Activated T-cell treated with anti-CD3 and anti-CD28 coated beads for 48 hours (primary cell): ENCODE measurements around the gene PROK1.

ENCODE experiments used
- DNase-seq: peaks from one replicate; pipeline ENCODE4 v3.0.0-alpha.2; 2020; ENCODE audit warnings: low read depth

PROK1 gene

DNA sequence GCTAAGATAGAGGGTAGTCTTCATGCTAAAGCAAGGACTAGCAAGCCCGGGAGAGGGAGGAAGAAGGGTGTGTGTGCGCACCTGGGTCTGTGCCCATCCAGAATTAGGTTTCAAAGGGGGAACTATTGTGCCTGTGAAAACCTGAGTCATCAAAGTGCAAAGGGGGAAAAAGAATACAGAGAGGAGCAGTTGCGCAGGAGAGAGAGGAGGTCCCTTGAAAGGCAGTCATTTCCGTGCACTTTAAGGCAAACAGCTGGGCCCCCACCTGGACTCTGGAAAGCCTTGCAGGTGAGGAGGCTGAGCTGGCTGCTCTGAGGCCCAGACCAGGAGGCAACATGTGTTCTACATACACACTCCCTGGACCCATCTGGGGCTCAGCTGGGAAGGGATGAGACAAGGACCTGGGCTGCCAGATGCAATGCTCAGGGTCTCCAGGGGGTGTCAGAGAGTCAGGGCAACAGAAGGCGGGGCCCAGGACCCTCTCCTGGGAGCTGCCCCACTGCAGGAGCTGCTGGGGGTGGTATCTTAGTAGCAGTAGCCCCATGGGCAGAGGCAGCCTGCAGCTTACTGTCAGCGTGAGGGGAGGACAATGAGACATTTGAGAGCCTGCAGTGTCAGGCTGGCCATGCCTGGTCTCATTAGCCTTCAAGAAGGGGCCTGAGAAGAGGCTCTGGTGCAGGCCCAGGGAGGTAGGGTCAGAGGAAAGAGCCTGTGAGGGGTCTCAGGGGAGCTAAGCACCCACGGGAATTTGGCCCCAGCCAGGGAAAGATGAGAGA, 14.3 kb downstream of the PROK1 start:
- no peak for DNase-seq

DNA sequence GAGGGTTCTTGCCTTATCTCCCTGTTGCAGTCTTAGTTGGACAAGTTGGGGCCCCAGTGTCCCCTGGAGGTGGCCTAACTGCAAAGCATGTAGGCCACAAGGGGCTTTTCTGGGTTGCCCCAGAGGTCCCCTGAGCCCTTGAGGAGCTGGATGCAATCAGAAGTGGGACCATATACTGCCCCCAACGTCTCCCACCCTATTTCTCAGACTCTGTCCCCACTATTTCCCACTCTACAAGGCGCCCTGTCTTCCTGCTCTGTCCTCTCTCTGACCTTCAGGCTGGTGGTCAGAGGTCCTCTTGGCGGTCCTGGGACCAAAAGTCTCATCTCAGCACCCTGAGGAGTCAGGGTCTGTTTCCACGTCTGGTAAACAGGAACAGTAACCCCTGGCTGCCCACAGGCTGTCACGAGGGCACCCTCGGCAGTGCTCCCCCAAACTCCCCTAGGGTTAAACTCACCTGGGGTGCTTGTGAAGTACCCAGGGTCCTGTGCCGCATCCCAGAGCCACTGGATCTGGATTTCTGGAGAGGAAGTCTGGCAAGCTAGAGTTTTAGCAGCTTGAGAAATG, 14.9 kb downstream of the PROK1 start:
- DNase-seq, result no peak

DNA sequence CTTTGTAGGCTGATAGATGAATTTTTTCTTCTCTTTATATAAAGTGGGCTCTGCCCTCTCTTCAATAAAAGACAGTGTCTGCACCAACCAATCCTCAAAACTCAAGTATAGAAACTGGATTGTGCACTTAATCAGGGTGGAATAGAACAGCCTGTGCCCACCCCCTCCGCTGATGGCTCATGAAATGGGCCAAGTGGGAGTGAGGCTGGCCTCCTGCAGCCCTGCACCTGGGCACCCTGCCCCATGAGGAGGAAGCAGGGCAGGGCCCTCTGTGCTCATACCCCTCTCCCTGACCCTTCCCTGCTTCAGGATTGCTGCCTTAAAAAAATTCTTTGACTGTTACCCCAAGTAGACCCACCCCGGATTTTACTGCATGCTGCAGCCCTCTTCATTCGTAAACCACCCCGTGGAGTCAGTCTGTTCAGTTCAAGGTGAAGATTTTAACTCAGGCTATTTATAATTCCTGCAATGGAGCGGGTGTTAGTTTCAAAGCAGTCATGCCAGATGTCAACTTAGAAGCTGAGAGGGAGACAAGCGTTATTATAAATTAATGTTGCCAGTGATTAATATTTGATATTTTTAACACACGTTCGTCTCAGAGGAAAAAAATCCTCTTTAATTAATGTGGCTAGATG, 15.8 kb downstream of the PROK1 start:
- DNase-seq, result no peak

DNA sequence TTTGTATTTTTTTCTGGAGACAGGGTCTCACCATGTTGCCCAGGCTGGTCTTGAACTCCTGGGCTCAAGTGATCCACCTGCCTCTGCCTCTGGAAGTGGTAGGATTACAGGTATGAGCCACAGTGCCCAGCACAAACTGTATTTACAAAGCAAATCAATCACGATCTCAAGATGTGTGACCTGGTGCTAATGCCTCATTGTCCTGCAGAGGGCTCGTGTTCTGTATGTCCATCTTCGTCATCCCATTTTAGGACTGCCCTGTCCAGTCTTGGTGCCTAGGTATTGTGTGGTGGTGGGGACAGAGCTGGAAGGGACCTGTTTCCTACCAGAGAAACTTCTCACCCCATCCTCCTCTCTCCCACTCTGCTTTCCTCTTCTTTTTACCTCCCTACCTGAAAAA, 20.2 kb downstream of the PROK1 start:
- DNase-seq, result no peak

DNA sequence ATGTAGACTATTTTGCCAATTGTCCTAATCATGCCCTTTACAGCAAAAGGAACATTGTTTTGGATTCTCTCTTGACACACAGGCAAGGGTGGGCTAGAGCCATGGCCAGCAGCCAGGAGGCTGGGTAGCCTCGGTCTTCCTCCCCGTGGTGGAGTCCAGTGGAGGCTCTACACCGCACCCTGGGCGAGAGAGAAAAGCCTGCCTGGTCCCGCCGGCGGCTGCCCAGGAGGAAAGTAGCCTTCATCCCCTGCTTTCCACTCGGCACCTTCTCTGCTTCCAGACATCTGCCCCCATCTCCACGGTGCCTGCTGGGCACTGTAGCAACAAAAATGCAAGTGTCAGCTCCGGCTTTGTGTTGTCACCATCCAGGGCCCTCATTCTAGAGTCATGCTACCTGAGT, 21.6 kb downstream of the PROK1 start:
- no peak for DNase-seq

DNA sequence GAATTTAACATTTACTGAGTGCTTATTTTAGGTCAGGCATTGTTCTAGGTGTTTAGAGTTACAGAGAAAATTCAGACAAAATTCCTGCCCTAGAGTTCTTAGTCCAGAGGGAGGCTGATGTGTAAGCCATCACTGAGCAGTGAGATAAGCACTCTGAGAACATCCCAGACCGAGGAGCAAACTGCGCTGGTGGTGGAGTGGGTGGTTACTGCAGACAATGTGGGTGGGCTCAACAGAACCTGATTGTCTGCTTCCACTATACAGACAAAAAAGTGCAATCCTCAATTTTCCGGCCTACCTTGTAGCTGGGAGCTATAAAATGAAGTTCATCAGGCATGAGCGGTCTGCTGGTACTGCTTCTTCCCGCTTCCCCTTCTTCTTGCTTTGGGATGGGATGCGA, 23.5 kb downstream of the PROK1 start:
- no peak for DNase-seq

DNA sequence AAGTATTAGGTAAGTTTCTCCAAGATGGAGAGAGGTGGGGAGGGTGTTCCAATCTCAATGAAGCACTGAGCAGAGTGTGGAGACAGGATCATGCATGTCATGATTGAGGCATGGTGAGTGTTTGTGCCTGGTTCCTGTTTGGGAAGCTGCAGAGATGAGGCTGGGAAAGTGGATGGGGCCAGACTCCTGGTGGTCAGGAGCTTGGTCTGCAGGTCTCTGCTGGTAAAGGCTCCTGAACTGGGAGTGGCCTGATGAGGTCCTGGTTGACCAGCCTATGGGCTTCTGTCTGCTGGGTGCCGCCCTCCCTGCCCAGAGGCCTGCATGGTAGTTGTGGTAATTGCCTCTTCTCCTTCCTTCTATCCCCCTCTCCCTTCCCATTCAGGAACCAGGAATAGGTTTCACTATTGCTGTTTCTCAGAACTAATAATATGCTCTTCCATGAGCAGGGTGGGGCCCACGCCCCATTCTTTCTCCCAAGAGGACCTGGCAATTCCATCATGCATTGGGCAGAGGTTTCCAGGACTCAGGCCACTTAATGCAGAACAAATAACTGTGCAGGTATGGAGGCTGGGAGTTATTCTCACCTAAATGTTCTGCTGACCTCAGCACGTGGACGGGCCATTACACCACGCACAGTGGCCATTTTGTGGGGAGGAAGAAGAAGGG, 24.5 kb downstream of the PROK1 start:
- no peak for DNase-seq

DNA sequence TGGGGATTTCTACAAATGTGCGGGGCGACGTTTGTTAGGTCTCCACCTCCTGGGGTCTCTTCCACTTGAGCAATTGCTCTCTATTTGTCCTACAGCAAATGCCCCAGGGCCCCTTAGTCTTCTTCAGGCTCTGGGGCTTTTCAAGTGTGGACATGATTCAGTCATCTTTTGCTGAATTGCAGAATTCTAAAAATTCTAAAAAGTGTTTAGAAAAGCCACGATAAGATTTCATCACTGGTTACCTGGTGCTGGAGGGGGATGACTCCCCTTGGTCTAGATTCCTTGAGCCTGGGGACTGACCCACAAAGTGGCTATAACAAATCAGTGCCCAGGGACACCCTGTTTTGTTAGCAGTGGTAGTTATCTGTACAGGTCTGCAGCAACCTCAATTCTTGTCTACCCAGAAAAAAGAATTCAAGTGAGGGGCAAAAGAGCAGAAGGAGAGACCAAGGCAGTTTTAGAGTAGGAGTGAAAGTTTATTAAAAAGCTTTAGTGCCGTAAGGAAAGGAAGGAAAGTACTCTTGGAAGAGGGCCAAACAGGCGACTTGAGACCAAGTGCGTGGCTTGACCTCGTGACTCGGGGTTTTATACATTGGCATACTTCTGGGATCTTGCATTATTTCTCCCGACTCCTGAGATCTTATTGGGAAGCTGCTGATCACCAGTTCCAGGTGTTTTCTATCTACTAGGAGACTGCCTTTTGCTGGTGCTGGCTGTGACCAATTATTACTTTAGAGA, 25.2 kb downstream of the PROK1 start:
- no peak for DNase-seq

DNA sequence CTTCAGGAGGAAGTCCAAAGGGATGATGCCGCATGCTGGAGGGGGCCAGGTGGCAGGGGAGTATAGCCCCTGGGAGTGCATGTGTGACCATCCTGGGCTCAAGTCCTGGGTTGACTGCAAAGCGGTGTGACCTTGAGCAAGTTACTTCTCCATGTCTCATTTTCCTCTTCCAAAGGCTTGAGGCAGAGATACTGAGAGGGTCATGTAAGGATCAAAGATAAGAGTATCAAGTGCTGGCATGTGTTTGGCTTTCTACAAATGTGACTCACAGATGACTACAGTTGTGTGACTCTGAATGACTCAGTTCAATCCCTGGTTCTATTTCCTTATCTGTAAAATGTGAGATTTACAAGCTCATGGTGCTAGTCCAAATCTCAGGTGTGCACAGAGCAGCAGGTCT, 26.1 kb downstream of the PROK1 start:
- no peak for DNase-seq

DNA sequence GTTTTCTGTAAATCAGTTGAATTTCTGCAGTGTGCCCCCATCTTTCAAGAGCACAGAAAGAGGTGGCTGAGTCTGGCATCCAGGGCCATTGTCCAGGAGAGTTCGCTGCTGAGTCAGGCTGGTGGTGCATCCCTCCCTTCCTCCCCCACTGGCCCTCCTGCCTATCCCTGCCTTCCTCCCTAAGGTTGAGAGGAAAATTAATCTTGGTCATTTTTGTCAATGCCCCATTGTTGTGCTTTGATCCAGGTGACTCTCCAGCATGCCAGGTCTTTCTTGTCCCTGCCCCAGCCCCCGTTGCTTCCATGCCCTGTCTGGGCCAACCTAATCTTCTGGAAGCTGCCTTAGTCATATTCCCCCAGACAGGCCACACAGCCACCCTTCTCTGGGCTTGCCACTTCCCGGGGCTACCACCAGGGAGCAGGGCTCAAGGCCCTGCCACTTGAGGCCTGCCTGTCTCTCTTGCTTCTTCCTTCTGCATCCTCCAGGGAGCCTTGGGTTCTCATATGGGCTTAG, 26.6 kb downstream of the PROK1 start:
- no peak for DNase-seq

DNA sequence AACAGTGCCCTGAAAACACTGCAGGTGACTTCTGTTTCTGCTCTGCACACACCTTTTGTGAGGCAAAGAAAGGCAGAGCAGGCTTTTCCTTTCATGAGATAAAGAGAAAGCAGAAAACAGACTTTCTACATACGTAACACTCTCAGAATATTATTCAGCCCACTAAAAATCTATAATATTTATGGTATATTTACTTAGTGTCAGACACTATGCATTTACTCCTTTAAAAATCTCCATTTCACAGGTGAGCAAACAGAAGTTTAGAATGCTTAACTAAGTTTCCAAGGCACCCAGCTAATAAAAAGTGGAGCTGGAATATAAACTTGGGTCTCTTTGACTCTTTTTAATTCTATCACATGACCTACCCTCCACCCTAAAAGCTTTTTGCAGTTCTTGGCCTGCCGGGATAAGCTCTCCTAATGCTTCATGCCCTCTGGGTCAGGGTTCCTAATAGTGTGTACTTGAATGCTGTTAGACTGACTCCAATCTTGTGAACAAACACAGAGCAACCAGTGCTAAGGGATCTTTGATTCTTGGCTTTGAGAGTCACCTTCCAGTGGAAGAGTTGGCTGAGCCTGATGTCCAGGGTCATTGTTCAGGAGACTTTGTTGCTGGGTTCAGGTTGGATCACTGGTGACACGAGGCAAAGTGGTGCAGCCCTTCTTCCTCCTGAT, 27.2 kb downstream of the PROK1 start:
- no peak for DNase-seq

DNA sequence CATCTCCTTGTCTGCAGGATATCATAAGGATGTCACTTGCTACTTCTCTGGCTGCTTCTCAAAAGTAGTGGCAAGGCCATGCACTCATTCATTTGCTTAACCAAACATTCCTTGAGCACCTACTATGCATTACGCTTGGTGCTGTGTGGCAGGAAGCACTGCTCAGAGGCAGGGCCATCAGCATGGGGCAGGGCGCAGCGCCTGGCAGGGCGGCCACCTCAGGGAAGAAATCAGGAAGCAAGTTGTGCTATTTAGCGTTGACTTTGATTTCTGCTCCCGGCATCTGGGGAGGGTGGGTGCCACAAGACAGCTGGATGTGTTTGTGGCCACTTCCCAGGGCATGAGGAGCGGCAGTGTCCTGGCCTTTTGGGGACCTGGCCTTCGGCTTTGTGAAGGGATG, 27.9 kb downstream of the PROK1 start:
- DNase-seq, result no peak

DNA sequence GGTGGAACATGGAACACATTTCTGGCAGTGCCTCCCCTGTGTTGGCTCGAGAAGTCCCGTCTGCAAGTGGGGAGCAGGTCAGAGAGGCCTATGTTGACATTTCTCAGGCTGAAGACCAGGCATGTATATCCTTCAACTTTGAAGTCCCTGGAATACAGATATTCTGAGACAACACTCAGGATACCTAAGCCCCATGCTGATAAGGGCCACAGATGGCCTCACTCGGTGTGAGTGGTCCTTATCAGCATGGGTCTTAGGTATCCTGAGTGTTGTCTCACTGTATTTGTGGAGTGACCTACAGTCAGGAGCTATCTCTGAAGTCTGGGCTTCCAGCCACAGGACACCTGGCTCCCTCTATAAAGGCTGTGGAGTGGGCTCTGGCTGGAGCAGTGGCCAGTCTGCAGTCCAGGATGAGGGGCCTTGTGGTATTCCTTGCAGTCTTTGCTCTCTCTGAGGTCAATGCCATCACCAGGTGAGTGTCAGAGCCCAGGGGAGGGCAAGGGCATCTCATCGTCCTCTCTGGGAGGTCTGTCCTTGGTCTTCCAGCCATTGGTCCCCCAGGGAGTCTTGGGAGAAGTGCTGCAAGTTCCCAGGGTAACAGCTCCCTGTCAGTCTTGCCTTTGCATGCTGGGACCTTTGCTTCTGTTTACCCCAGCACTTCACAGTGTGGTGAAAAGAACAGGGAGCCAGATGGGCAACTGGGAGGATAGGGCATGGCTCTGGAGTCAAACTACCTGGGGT, 29.6 kb downstream of the PROK1 start:
- no peak for DNase-seq

DNA sequence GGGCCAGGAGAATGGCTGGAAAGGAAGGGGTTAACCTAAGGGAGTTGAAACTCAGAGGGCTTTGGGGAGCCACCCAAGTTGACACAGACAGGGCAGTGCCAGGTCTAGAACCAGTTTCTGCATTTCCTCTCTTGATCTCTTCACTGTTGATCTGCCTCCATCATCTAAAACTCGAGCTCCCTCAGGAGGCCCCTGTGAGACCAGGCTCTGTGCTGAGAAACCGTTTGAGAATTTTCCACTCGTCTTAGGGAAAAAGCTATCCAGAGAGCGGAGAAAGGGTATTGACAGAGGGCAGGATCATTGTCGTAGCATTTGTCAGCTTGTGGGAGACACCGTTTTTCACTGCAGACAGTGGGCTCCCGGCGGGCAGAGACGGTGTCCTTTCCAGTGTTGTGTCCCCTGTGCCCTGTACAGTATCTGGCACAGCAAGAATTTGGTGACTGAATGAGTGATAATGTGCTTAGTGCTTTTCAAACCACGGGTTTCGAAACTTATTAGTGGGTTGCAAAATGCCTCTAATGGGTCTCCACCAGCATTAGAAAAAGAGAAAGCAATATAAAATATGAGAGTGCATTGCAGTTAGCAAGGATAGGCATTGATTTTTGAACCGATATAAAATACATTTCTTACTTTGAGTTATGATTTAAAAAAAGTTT, 31.1 kb downstream of the PROK1 start:
- DNase-seq, result no peak

DNA sequence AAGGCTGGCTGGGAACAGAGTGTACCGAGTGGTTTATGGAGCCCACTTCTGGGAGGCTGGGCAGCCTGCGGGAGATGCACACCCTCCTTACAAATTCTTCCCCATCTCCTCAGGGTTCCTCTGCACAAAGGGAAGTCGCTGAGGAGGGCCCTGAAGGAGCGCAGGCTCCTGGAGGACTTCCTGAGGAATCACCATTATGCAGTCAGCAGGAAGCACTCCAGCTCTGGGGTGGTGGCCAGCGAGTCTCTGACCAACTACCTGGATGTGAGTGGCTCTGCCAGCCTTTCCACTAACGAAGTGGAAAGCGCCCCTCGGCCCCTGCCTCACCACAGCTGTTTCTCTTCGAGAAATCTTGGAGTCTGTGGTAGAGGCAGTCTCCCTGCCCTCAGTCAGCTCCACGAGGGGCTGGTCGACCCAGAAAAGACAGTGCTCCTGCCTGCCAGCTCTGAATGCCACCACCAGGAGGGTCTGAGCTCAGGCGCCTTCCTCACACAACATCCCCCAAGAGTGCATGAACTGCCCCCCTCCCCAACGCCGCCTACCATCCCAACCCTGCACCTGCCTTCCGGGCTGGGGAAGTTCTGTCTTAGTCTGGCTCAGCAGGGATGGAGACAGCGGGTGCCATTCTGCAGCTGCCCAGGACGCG, 31.8 kb downstream of the PROK1 start:
- no peak for DNase-seq

DNA sequence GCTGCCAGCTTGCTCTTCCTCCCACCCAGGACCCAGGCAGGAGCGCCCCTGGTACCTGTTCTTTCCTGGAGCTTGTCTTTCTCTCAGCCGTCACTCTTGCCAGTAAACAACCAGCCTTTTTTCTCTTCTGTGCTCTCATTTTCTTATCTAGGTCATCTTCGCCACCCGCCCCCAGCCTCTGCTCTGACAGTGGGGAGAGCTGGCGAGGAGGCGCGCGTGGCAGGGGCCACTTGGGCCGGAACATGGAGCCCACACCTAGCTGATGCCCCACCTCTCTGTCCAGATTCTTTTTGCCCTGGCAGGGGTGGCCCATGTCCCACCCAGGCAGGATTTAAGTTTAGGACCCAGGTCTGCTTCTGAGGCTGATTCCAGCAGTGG, 32.3 kb downstream of the PROK1 start:
- DNase-seq, result no peak

DNA sequence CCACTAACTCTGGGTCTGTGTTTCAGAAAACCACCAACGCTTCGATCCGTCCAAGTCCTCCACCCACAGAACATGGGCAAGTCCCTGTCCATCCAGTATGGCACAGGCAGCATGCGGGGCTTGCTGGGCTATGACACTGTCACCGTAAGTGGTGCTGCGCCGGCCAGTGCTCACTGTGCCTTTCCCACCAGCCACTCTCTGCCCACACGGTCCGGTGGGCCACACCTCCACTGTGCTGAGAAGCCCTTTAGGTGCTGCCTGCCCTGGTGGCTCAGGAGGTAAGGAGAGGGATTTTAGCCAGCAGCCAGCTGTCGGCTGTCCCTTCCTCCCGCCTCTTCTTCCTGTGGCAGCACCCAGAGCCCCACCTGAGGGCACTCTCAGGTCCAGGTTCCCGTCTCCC, 33.9 kb downstream of the PROK1 start:
- no peak for DNase-seq

DNA sequence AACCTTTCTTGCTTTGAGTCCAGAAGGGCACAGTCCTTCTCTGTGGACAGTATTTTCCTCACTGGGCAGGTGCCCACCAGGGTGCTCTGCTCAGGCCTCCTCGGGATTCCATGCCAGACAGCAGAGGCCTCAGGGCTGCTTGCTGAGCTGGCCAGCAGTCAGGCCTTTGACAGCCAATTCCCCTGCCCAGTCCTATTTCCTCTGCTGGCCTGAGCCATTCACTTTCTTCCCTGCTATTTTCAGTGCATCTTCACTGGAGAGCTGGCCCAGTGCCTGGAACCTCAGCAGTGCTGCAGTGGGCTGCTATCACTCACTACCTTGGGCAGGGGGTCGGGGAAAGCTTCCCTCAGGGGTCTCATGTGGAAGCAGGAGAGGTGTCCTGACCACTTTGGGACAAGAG, 34.8 kb downstream of the PROK1 start:
- no peak for DNase-seq

DNA sequence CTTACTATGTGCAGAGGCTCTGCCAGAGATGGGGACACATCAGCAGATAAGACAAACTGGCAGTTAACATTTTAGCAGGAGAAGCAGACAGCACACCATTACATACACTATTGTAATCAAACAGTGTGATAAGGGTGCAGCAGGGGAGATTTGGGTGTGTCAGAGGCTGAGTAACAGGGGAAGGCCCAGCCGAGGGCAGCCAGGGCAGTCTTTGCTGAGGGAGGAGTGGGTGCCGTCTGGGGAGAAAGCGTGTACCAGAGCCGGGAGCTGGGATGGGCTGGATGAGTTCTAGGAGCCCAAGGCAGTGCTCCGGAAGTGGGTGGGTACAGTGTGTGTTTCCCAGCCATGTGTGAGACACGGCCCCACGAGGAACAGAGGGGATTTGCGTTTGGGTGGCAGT, 36.8 kb downstream of the PROK1 start:
- DNase-seq, result no peak

DNA sequence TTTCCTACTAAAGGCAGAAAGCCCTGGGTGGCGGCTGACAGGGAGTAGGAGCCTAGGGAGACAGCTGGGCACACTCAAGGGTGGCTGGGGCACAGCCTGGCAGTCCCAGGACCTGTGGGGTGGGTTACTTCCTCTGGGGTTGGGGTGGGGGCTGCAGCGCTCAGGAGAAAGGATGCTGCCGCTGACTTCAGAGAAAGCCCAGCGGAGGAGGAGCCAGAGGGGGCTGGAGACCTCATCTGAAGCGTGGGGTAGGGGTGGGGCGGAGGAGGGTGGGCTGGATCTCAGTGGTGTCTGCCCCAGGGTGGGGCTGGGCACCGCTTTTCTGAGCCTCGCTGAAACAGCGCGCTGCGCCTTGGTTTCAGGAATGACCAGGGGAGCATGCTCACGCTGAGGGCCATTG, 37.2 kb downstream of the PROK1 start:
- DNase-seq, result no peak
